IPS-18a (cell line): ENCODE data around the gene VOPP1.

Source experiments
- H3K27ac ChIP-seq: one replicate; pipeline ENCODE4 v1.5.1; 2013; ENCODE audit warnings: low read length
- H3K27me3 ChIP-seq: one replicate; pipeline ENCODE4 v1.6.1; 2013; ENCODE audit warnings: mild to moderate bottlenecking, low read length; ENCODE audit not compliant: control insufficient read depth, insufficient read depth
- H3K36me3 ChIP-seq: one replicate; pipeline ENCODE4 v1.6.1; 2013; ENCODE audit warnings: low read depth, low read length; ENCODE audit not compliant: control insufficient read depth
- H3K4me1 ChIP-seq: one replicate; pipeline ENCODE4 v1.6.1; 2013; ENCODE audit warnings: low read depth, low read length; ENCODE audit not compliant: control insufficient read depth
- H3K4me3 ChIP-seq: one replicate; pipeline ENCODE4 v1.5.1; 2013; ENCODE audit warnings: low read length
- H3K9ac ChIP-seq: one replicate; pipeline ENCODE4 v1.6.1; 2013; ENCODE audit warnings: mild to moderate bottlenecking, low read length, moderate library complexity
- H3K9me3 ChIP-seq: one replicate; pipeline ENCODE4 v1.6.1; 2013; ENCODE audit warnings: low read depth, low read length; ENCODE audit not compliant: control insufficient read depth

VOPP1 gene

DNA sequence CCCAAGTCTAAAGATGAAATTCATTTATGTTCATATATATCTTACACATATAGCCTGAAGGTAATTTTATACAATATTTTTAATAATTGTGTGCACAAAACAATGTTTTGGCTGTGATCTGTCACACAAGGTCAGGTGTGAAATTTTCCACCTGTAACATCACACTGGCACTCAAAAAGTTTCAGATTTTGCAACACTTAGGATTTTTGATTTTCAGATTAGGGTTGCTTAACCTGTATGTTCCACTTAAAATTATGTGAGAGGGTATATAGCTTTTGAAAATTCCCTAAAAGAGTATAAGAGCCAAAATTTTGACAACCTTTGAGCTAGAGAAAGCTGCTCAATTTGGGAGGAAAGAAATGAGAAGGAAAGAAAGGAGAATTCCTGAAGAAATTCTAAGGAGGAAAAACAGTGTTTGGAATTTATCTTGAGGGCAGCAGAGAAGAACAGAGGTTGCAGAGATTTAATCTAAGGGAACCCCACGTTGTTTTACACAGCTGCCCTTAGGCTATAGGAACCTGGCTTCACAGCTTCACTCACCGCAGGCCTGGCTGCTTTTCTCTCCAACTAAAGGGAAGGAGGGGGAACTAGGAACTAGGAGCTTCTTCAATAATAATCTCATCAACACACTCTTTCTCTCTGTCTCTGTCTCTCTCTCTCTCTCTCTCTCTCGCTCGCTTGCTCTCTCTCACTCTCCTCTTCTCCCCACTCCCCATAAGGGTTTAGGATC is 8.5 kb downstream of the VOPP1 start:
- Histone ChIP-seq H3K9ac (no peak overlapping the region), H3K9me3 (no peaks in the 10 kb centered on the region), H3K4me1 (peaks cover 48% of the 10 kb centered on the region), H3K4me3 (no peak overlapping the region), H3K27ac (no peak overlapping the region), H3K27me3 (no peaks in the 10 kb centered on the region), H3K36me3 (no peaks in the 10 kb centered on the region)

GRCh38 chr7:55561690-55562089 is 10.6 kb downstream of the VOPP1 start:
- no peaks in the 10 kb centered on the region for H3K9me3 ChIP-seq

GRCh38 chr7:55558962-55559920 is 13.1 kb downstream of the VOPP1 start:
- H3K9ac ChIP-seq = no peak overlapping the region

More at GRCh38 chr7:55561690-55562089, 10.6 kb downstream of the VOPP1 start:
- H3K4me3 ChIP-seq = no peak overlapping the region
- H3K27ac ChIP-seq = no peak overlapping the region
- peaks cover 50% of the 10 kb centered on the region for H3K4me1 ChIP-seq
- no peaks in the 10 kb centered on the region for H3K27me3 ChIP-seq
- H3K9ac ChIP-seq = no peak overlapping the region
- H3K36me3 ChIP-seq = no peaks in the 10 kb centered on the region

GRCh38 chr7:55557666-55558188 is 14.6 kb downstream of the VOPP1 start:
- no peaks in the 10 kb centered on the region for H3K9me3 ChIP-seq
- no peak overlapping the region for H3K27ac ChIP-seq
- no peak overlapping the region for H3K9ac ChIP-seq
- H3K27me3 ChIP-seq = no peaks in the 10 kb centered on the region
- peaks cover 56% of the 10 kb centered on the region for H3K4me1 ChIP-seq
- H3K36me3 ChIP-seq = no peaks in the 10 kb centered on the region
- no peak overlapping the region for H3K4me3 ChIP-seq

More at GRCh38 chr7:55558962-55559920, 13.1 kb downstream of the VOPP1 start:
- Histone ChIP-seq H3K9me3 (no peaks in the 10 kb centered on the region), H3K27ac (no peak overlapping the region), H3K4me3 (no peak overlapping the region), H3K27me3 (no peaks in the 10 kb centered on the region), H3K36me3 (no peaks in the 10 kb centered on the region), H3K4me1 (peaks cover 53% of the 10 kb centered on the region)

GRCh38 chr7:55556492-55556891 is 15.8 kb downstream of the VOPP1 start:
- Histone ChIP-seq H3K9me3 (no peaks in the 10 kb centered on the region), H3K27ac (no peak overlapping the region), H3K4me1 (peaks cover 61% of the 10 kb centered on the region), H3K4me3 (no peak overlapping the region), H3K27me3 (no peaks in the 10 kb centered on the region), H3K36me3 (no peaks in the 10 kb centered on the region), H3K9ac (no peak overlapping the region)

GRCh38 chr7:55556031-55556430 is 16.3 kb downstream of the VOPP1 start:
- Histone ChIP-seq H3K9ac (no peak overlapping the region), H3K4me3 (peak overlapping the region; percentile 3), H3K27me3 (no peaks in the 10 kb centered on the region), H3K27ac (no peak overlapping the region), H3K4me1 (peaks cover 61% of the 10 kb centered on the region), H3K9me3 (no peaks in the 10 kb centered on the region), H3K36me3 (no peaks in the 10 kb centered on the region)

GRCh38 chr7:55555160-55555559 is 17.1 kb downstream of the VOPP1 start:
- Histone ChIP-seq H3K4me1 (peaks cover 61% of the 10 kb centered on the region), H3K9ac (no peak overlapping the region), H3K27me3 (no peaks in the 10 kb centered on the region), H3K36me3 (no peaks in the 10 kb centered on the region), H3K27ac (no peak overlapping the region), H3K4me3 (peak overlapping the region; percentile 17), H3K9me3 (no peaks in the 10 kb centered on the region)

- no peaks in the 10 kb centered on the region for H3K9me3 ChIP-seq
- no peak overlapping the region for H3K4me3 ChIP-seq
- no peaks in the 10 kb centered on the region for H3K36me3 ChIP-seq
- H3K9ac ChIP-seq = no peak overlapping the region
- H3K27ac ChIP-seq = no peak overlapping the region
- H3K27me3 ChIP-seq = no peaks in the 10 kb centered on the region
- peaks cover 61% of the 10 kb centered on the region for H3K4me1 ChIP-seq
These were observed 18.3 kb downstream of the VOPP1 start for GRCh38 chr7:55554038-55554437.

GRCh38 chr7:55553024-55553345 is 19.3 kb downstream of the VOPP1 start:
- Histone ChIP-seq H3K9ac (no peak overlapping the region), H3K4me1 (peaks cover 58% of the 10 kb centered on the region)

GRCh38 chr7:55552320-55553023 is 19.8 kb downstream of the VOPP1 start:
- Histone ChIP-seq H3K27me3 (no peaks in the 10 kb centered on the region), H3K9ac (no peak overlapping the region), H3K36me3 (no peaks in the 10 kb centered on the region), H3K9me3 (no peaks in the 10 kb centered on the region), H3K4me3 (no peak overlapping the region), H3K27ac (no peak overlapping the region), H3K4me1 (peaks cover 54% of the 10 kb centered on the region)

More at GRCh38 chr7:55553024-55553345, 19.3 kb downstream of the VOPP1 start:
- no peaks in the 10 kb centered on the region for H3K36me3 ChIP-seq
- H3K27me3 ChIP-seq = no peaks in the 10 kb centered on the region
- no peak overlapping the region for H3K27ac ChIP-seq
- H3K4me3 ChIP-seq = no peak overlapping the region
- H3K9me3 ChIP-seq = no peaks in the 10 kb centered on the region
